HEK293 (cell line): ENCODE measurements around the gene PPM1L.
"Not testable (repeated sequence)": the region's sequence is repeated elsewhere in the genome, so short reads cannot be mapped to it uniquely, and the experiment has no call there.

Source experiments
- CTCF ChIA-PET: fragments of 350-600 bp; formaldehyde crosslinking; extraction: SDS; loops from one replicate; lab custom pipeline; 2021; ENCODE audit warnings: antibody characterized with exemption; lab: Yijun Ruan, JAX
- POLR2A ChIA-PET: fragments of 300-600 bp; formaldehyde crosslinking; extraction: SDS; loops from one replicate; lab custom pipeline; 2020; ENCODE audit warnings: antibody characterized with exemption, inconsistent platforms; lab: Yijun Ruan, JAX
- H3K27ac ChIP-seq: fragments of 200-500 bp; sonication (Bioruptor generic); 2 replicates; pipeline ENCODE4 v1.5.1; 2014; ENCODE audit warnings: low read depth, low read length, control low read depth, inconsistent platforms; ENCODE audit errors: extremely low read depth
- H3K36me3 ChIP-seq, 2 experiments: fragments of 200-500 bp in 1 of 2; sonication (Bioruptor generic) in 1 of 2; 1 replicate in 1 of 2; 2 replicates in 1 of 2; pipeline ENCODE4 v1.5.1; 2014 to 2017; ENCODE audit warnings: inconsistent platforms in 2 of 2, low read length in 2 of 2; ENCODE audit not compliant: control insufficient read depth in 2 of 2, insufficient read depth in 1 of 2
- H3K4me1 ChIP-seq: fragments of 200-500 bp; sonication (Bioruptor generic); 2 replicates; pipeline ENCODE4 v1.5.1; 2014; ENCODE audit warnings: mild to moderate bottlenecking, low read length, inconsistent platforms; ENCODE audit not compliant: control insufficient read depth, insufficient read depth
- H3K4me3 ChIP-seq: 2 replicates; pipeline ENCODE4 v1.5.1; 2011; ENCODE audit warnings: low read depth, mild to moderate bottlenecking, control low read depth, low read length, moderate library complexity
- H3K9me3 ChIP-seq: fragments of 200-500 bp; sonication (Bioruptor generic); 2 replicates; pipeline ENCODE4 v1.5.1; 2014; ENCODE audit warnings: low read depth, low read length, inconsistent platforms; ENCODE audit not compliant: control insufficient read depth, insufficient read depth
- REPIN1 ChIP-seq: fragments of 450-650 bp; formaldehyde crosslinking; IDR thresholded peaks from 2 replicates; pipeline ENCODE4 v1.5.1; 2017; ENCODE audit warnings: missing biosample characterization, missing genetic modification characterization, low read depth
- SCRT1 ChIP-seq: fragments of 450-650 bp; formaldehyde crosslinking; IDR thresholded peaks from 2 replicates; pipeline ENCODE4 v1.5.1; 2016; ENCODE audit warnings: missing biosample characterization, missing genetic modification characterization, borderline replicate concordance
- TCF7L2 ChIP-seq: IDR thresholded peaks from 2 replicates; pipeline ENCODE4 v1.6.1; 2011; ENCODE audit warnings: low read depth, mild to moderate bottlenecking, inconsistent platforms, low read length, moderate library complexity, borderline replicate concordance
- ZNF174 ChIP-seq: fragments of 450-650 bp; formaldehyde crosslinking; IDR thresholded peaks from 2 replicates; pipeline ENCODE4 v1.5.0; 2017; ENCODE audit warnings: missing biosample characterization, mild to moderate bottlenecking, missing genetic modification characterization
- ZNF510 ChIP-seq: fragments of 450-650 bp; formaldehyde crosslinking; IDR thresholded peaks from 2 replicates; pipeline ENCODE4 v1.5.1; 2018; ENCODE audit warnings: mild to moderate bottlenecking, missing genetic modification characterization, missing biosample characterization; ENCODE audit not compliant: insufficient replicate concordance
- ZNF555 ChIP-seq: fragments of 450-650 bp; formaldehyde crosslinking; conservative IDR thresholded peaks from 2 replicates; pipeline ENCODE4 v1.5.1; 2017; ENCODE audit warnings: missing biosample characterization, mild to moderate bottlenecking, missing genetic modification characterization, inconsistent platforms
- TF ChIP-seq, protein P1 (sequence below): fragments of 450-650 bp; formaldehyde crosslinking; IDR thresholded peaks from 2 replicates; pipeline ENCODE4 v1.5.1; 2016; ENCODE audit warnings: missing biosample characterization, missing genetic modification characterization
- TF ChIP-seq, protein P2 (sequence below): fragments of 450-650 bp; formaldehyde crosslinking; IDR thresholded peaks from 2 replicates; pipeline ENCODE4 v1.5.1; 2016; ENCODE audit warnings: missing biosample characterization, missing genetic modification characterization
- TF ChIP-seq, protein P3 (sequence below): fragments of 450-650 bp; formaldehyde crosslinking; IDR thresholded peaks from 2 replicates; pipeline ENCODE4 v1.5.1; 2016; ENCODE audit warnings: missing biosample characterization, missing genetic modification characterization
- TF ChIP-seq, protein P4 (sequence below): fragments of 450-650 bp; formaldehyde crosslinking; IDR thresholded peaks from 2 replicates; pipeline ENCODE4 v1.5.1; 2017; ENCODE audit warnings: missing biosample characterization, missing genetic modification characterization
- TF ChIP-seq, protein P5 (sequence below): fragments of 450-650 bp; formaldehyde crosslinking; IDR thresholded peaks from 2 replicates; pipeline ENCODE4 v1.5.1; 2016; ENCODE audit warnings: missing biosample characterization, missing genetic modification characterization

Gene PPM1L

DNA sequence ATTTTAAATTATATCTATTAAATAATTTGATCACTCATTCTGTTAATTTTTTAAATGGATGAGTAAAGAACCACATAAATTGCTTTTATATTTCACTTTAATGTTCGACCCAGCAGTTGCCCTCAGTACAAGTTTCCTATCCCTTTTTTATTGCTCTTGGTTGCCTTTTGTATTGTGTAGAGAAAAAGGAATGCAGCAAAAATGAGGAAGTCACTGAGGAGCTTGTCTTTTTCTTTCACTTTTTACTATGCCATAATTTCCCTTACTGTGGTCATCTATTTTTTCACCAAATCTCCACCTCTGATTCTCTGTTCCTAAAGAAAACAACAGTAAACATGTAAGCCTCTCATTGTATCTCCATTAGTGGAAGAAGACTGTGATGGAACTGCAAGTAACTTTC lies 226.5 kb downstream of the PPM1L start (continued):
- TF ChIP-seq, protein P1, sequence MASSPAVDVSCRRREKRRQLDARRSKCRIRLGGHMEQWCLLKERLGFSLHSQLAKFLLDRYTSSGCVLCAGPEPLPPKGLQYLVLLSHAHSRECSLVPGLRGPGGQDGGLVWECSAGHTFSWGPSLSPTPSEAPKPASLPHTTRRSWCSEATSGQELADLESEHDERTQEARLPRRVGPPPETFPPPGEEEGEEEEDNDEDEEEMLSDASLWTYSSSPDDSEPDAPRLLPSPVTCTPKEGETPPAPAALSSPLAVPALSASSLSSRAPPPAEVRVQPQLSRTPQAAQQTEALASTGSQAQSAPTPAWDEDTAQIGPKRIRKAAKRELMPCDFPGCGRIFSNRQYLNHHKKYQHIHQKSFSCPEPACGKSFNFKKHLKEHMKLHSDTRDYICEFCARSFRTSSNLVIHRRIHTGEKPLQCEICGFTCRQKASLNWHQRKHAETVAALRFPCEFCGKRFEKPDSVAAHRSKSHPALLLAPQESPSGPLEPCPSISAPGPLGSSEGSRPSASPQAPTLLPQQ, result no peak
- TF ChIP-seq, protein P2, sequence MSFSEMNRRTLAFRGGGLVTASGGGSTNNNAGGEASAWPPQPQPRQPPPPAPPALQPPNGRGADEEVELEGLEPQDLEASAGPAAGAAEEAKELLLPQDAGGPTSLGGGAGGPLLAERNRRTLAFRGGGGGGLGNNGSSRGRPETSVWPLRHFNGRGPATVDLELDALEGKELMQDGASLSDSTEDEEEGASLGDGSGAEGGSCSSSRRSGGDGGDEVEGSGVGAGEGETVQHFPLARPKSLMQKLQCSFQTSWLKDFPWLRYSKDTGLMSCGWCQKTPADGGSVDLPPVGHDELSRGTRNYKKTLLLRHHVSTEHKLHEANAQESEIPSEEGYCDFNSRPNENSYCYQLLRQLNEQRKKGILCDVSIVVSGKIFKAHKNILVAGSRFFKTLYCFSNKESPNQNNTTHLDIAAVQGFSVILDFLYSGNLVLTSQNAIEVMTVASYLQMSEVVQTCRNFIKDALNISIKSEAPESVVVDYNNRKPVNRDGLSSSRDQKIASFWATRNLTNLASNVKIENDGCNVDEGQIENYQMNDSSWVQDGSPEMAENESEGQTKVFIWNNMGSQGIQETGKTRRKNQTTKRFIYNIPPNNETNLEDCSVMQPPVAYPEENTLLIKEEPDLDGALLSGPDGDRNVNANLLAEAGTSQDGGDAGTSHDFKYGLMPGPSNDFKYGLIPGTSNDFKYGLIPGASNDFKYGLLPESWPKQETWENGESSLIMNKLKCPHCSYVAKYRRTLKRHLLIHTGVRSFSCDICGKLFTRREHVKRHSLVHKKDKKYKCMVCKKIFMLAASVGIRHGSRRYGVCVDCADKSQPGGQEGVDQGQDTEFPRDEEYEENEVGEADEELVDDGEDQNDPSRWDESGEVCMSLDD (tag by site-specific recombination), result no peak
- TF ChIP-seq ZNF555 (tag by site-specific recombination), result no peak

DNA sequence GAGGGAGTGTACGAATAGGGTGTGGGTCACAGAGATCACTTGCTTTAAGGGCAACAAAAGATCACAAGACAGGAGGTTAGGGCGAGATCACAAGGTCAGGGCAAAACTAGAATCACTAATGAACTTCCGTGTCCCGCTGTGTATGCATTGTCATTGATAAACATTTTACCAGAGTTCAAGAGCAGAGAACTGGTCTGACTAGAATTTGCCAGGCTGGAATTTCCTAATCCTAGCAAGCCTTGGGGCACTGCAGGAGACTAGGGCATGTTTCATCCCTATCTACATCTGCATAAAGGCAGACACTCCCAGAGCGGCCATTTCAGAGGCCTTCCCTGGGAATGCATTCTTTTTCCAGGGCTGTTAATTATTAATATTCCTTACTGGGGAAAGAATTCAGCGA lies 227.9 kb downstream of the PPM1L start:
- H3K4me1 ChIP-seq, POLR2A ChIA-PET: not testable (repeated sequence)

DNA sequence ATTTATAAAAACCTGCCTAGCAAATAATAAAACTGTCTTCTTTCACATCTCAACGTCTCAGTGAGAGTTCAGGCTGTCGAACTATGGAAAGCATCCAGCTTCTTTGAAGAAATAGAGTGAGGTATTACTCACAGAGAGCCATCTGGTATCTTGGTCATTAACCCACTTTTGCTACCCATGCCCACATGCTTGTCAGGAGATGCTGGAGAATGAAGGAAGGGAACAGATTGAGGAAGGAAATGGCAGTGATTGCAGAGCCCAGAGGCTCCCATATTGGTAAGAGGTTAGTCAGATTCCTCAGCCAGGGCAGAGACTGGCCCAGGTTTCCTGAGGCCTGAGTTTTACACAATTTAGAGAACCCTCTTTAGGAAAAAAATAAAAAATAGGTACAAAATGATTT lies 230.0 kb downstream of the PPM1L start:
- no peak overlapping the region for H3K27ac ChIP-seq
- no peaks in the 10 kb centered on the region for H3K9me3 ChIP-seq
- no peak overlapping the region for H3K4me3 ChIP-seq
- TF ChIP-seq, protein P3, sequence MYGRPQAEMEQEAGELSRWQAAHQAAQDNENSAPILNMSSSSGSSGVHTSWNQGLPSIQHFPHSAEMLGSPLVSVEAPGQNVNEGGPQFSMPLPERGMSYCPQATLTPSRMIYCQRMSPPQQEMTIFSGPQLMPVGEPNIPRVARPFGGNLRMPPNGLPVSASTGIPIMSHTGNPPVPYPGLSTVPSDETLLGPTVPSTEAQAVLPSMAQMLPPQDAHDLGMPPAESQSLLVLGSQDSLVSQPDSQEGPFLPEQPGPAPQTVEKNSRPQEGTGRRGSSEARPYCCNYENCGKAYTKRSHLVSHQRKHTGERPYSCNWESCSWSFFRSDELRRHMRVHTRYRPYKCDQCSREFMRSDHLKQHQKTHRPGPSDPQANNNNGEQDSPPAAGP (tag by site-specific recombination), result no peak
- no peak for TF ChIP-seq ZNF174 (tag by site-specific recombination)
- TF ChIP-seq, protein P4, sequence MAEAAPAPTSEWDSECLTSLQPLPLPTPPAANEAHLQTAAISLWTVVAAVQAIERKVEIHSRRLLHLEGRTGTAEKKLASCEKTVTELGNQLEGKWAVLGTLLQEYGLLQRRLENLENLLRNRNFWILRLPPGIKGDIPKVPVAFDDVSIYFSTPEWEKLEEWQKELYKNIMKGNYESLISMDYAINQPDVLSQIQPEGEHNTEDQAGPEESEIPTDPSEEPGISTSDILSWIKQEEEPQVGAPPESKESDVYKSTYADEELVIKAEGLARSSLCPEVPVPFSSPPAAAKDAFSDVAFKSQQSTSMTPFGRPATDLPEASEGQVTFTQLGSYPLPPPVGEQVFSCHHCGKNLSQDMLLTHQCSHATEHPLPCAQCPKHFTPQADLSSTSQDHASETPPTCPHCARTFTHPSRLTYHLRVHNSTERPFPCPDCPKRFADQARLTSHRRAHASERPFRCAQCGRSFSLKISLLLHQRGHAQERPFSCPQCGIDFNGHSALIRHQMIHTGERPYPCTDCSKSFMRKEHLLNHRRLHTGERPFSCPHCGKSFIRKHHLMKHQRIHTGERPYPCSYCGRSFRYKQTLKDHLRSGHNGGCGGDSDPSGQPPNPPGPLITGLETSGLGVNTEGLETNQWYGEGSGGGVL, result no peak
- no peak for TF ChIP-seq REPIN1 (tag by site-specific recombination)
- TF ChIP-seq TCF7L2, result no peak
- TF ChIP-seq ZNF510 (tag by site-specific recombination), result no peak
- no peak for TF ChIP-seq SCRT1
- TF ChIP-seq, protein P5, sequence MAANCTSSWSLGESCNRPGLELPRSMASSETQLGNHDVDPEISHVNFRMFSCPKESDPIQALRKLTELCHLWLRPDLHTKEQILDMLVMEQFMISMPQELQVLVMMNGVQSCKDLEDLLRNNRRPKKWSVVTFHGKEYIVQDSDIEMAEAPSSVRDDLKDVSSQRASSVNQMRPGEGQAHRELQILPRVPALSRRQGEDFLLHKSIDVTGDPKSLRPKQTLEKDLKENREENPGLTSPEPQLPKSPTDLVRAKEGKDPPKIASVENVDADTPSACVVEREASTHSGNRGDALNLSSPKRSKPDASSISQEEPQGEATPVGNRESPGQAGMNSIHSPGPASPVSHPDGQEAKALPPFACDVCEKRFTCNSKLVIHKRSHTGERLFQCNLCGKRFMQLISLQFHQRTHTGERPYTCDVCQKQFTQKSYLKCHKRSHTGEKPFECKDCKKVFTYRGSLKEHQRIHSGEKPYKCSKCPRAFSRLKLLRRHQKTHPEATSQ (tag by site-specific recombination), result no peak
- ChIA-PET POLR2A (no interaction called here), CTCF (no interaction called here)
- no peaks in the 10 kb centered on the region for H3K36me3 ChIP-seq
- no peaks in the 10 kb centered on the region for H3K4me1 ChIP-seq

More for the DNA sequence above, 227.9 kb downstream of the PPM1L start:
- H3K27ac ChIP-seq, H3K36me3 ChIP-seq, CTCF ChIA-PET, H3K4me3 ChIP-seq, H3K9me3 ChIP-seq: not testable (repeated sequence)
